ENCODE measurements around the gene STX18. TPM values are rescaled to one million over a fixed set of nuclear protein-coding genes. Genes with fewer than 3 reads are reported as not detected.

Gene STX18
- total and polyA plus RNA-seq, 2 of the 13 experiments (the other 11 are each of a cell fraction or from before 2014, with no cell fraction given) = 23.9 to 37.1 TPM

- TF ChIP-seq, protein P1, sequence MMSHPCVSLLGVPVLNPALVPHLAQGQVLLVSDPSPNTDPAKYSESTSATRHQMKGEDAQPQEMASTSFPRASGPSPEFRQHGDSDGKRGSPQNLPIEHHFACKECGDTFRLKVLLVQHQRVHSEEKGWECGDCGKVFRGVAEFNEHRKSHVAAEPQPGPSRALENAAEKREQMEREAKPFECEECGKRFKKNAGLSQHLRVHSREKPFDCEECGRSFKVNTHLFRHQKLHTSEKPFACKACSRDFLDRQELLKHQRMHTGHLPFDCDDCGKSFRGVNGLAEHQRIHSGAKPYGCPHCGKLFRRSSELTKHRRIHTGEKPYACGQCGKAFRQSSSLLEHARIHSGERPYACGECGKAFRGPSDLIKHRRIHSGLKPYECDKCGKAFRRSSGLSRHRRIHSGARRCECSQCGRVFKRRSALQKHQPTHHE (CRISPR knock-in tag; IDR thresholded peaks at IDR 0.05; ENCODE audit: borderline replicate concordance) = no peak
- TF ChIP-seq FLYWCH1 (CRISPR knock-in tag; IDR thresholded peaks at IDR 0.05) (no peak), SOX6 (IDR thresholded peaks at IDR 0.05) (no peak), SOX6 (CRISPR knock-in tag; IDR thresholded peaks at IDR 0.05) (peak; percentile 72), E2F5 (CRISPR knock-in tag; conservative IDR thresholded peaks at IDR 0.05) (no peak), MEIS2 (CRISPR knock-in tag; IDR thresholded peaks at IDR 0.05) (peak; percentile 22), NFE2 (CRISPR knock-in tag; IDR thresholded peaks at IDR 0.05) (no peak), RCOR2 (CRISPR knock-in tag; IDR thresholded peaks at IDR 0.05) (no peak), USF2 (IDR thresholded peaks at IDR 0.05; ENCODE audit: low read depth, low read length) (no peak), USF2 (CRISPR knock-in tag; IDR thresholded peaks at IDR 0.05; ENCODE audit: borderline replicate concordance) (no peak), MIER2 (CRISPR knock-in tag; IDR thresholded peaks at IDR 0.05) (no peak), AHDC1 (CRISPR knock-in tag; IDR thresholded peaks at IDR 0.05; ENCODE audit: borderline replicate concordance) (peak; percentile 38; the same call in 1 of the 2 replicates), STAT5B (CRISPR knock-in tag; IDR thresholded peaks at IDR 0.05) (no peak), KDM1A (CRISPR knock-in tag; IDR thresholded peaks at IDR 0.05) (no peak), ZBTB26 (CRISPR knock-in tag; IDR thresholded peaks at IDR 0.05; ENCODE audit: borderline replicate concordance) (no peak)
- TF ChIP-seq, protein P2, sequence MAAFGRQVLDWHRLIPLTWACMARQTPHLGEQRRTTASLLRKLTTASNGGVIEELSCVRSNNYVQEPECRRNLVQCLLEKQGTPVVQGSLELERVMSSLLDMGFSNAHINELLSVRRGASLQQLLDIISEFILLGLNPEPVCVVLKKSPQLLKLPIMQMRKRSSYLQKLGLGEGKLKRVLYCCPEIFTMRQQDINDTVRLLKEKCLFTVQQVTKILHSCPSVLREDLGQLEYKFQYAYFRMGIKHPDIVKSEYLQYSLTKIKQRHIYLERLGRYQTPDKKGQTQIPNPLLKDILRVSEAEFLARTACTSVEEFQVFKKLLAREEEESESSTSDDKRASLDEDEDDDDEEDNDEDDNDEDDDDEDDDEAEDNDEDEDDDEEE (CRISPR knock-in tag; IDR thresholded peaks at IDR 0.05) = no peak
- TF ChIP-seq, protein P3, sequence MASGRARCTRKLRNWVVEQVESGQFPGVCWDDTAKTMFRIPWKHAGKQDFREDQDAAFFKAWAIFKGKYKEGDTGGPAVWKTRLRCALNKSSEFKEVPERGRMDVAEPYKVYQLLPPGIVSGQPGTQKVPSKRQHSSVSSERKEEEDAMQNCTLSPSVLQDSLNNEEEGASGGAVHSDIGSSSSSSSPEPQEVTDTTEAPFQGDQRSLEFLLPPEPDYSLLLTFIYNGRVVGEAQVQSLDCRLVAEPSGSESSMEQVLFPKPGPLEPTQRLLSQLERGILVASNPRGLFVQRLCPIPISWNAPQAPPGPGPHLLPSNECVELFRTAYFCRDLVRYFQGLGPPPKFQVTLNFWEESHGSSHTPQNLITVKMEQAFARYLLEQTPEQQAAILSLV (CRISPR knock-in tag; IDR thresholded peaks at IDR 0.05; ENCODE audit: borderline replicate concordance) = no peak; the same call in 1 of the 2 replicates
Measured at GRCh38 chr4:4486969-4487368, 54.9 kb downstream of the STX18 start (continued).

All from HepG2 (cell line).